Endothelial cell of umbilical vein (primary cell): ENCODE measurements around the gene RAD51B.

Source experiments
- CTCF ChIP-seq, 2 donors: IDR thresholded peaks; 1 replicate in 1 of 2; 2 replicates in 1 of 2; pipeline ENCODE4 v1.5.1; 2011; ENCODE audit warnings: low read length in 2 of 2, mild to moderate bottlenecking in 2 of 2, moderate library complexity in 2 of 2, control low read depth in 1 of 2, inconsistent platforms in 1 of 2, low read depth in 1 of 2; ENCODE audit not compliant: insufficient read depth in 1 of 2; ENCODE audit errors: extremely low read depth in 1 of 2
- EZH2 ChIP-seq: IDR thresholded peaks from 2 replicates; pipeline ENCODE4 v1.6.1; 2012; ENCODE audit warnings: borderline replicate concordance, low read depth, mild to moderate bottlenecking, moderate library complexity, low read length, inconsistent platforms; ENCODE audit not compliant: severe bottlenecking
- FOS ChIP-seq: IDR thresholded peaks from 2 replicates; pipeline ENCODE4 v1.6.1; 2011; ENCODE audit warnings: mild to moderate bottlenecking, low read length, moderate library complexity, borderline replicate concordance; ENCODE audit not compliant: insufficient read depth
- GATA2 ChIP-seq: IDR thresholded peaks from 2 replicates; pipeline ENCODE4 v1.7.0; 2011; ENCODE audit warnings: low read depth, mild to moderate bottlenecking, moderate library complexity, mixed read lengths, low read length; ENCODE audit not compliant: insufficient read length, insufficient read depth
- JUN ChIP-seq: IDR thresholded peaks from 2 replicates; pipeline ENCODE4 v1.6.1; 2011; ENCODE audit warnings: borderline replicate concordance, low read depth; ENCODE audit not compliant: insufficient read length, insufficient read depth
- MAX ChIP-seq: IDR thresholded peaks from 2 replicates; pipeline ENCODE4 v1.6.1; 2011; ENCODE audit not compliant: insufficient read depth, insufficient read length
- MYC ChIP-seq: IDR thresholded peaks from one replicate; pipeline ENCODE4 v1.6.1; 2011; ENCODE audit warnings: mild to moderate bottlenecking, low read depth, low read length
- POLR2A ChIP-seq: IDR thresholded peaks from 2 replicates; pipeline ENCODE4 v1.6.1; 2012; ENCODE audit warnings: low read depth, mild to moderate bottlenecking, control low read depth, low read length
- POLR2AphosphoS5 ChIP-seq: IDR thresholded peaks from 2 replicates; pipeline ENCODE4 v1.6.1; 2012; ENCODE audit warnings: low read depth, mild to moderate bottlenecking, control low read depth, low read length, moderate library complexity; ENCODE audit not compliant: insufficient read depth

GRCh38 chr14:68111853-68112270 is 292.3 kb downstream of the RAD51B start:
- TF ChIP-seq CTCF (IDR thresholded peaks at IDR 0.05; ENCODE audit: extremely low read depth in 1 of 2, insufficient read depth in 1 of 2, low read depth in 1 of 2, low read length in 2 of 2) (no peak), POLR2AphosphoS5 (no peak), JUN (no peak), EZH2 (no peak), POLR2A (no peak), MAX (no peak), GATA2 (no peak), FOS (no peak), MYC (no peak)
